NCI-H748 treated with DMSO at 0.1 percent for 48 hours (cell line): ENCODE measurements around the gene SAG.

Experiments
- DNase-seq: peaks from one replicate; lab custom pipeline; 2025; lab: John Stamatoyannopoulos, UW

Gene SAG

GRCh38 chr2:233307565-233307964 is at the start of gene SAG:
Gene SAG, plus strand, starts transcription at chr2:233307816. Its CDS starts 1,374 bp downstream, at chr2:233309190.
- DNase-seq, result no peak

DNA sequence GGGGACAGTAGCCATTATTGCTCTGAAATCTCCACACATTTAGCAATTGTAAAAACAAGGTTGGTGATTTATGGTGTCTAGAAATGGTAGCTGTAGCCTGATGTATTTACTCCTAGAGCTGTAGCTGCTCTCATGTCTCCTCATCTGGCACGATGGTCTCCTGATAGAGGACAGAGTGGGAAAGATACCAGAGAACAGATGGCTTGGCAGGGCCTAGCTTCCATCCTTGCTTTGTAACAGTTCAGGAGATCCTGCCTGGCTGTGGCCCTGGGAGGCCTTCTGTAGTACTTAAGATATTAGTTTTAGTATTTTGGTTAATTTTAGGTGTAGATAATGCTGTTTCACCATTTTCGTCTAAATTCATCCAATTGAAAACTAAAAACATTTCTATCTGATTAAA is 49.4 kb upstream of the SAG start:
- DNase-seq, result no peak

DNA sequence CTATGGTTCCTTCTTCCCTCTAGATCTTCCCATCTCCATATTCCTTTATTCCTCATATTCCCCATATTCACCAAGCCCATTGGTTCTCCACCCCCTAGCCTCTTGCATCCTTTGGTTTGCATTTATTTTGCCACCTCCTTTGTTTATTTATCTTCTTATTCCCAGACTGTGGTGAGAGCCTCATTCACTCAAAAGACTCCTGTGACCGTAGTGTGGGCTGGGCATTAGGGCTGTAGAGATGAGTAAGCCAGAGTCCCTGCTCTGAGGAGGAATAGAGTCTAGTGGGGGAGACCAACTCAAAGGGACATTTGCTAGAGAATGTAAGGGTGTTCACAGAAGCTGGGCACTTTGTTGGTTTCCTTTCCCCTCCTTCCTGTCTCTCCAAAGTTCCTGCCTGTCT is 47.9 kb upstream of the SAG start:
- DNase-seq, result no peak

GRCh38 chr2:233260661-233261060 is 47.0 kb upstream of the SAG start:
- no peak for DNase-seq

DNA sequence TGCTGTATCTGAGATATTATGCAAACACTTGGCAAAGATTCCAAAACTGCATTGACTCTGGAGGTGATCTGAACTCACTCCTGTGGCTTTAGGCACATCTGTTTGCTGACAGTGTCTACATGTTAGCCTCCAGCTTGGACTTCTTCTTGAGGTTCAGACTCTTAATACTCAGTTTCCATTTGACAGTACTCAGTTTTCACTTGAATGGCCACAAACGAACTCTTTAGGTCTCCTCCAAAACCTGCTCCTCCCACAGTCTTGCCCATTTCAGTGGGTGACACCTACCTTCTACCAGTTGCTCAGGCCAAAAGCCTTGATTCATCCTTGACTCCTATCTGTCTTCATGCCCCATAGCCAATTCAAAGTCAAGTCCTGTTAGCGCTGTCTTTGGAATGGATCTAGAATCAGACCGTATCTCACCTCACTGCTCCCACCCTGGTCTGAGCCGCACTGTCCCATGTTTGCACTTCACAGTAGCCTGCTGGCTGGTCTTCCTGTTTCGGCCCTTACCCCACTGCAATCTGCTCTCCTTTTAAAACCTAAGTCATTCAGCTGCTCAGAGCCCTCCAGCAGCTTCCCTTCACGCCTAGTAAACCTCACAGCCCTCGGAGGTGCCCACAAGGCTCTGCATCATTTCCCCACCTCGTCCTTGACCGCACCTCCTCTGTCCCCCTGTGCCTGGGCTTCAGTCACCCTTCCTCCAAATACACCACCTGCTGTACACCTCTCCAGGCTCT is 45.6 kb upstream of the SAG start:
- no peak for DNase-seq

- no peak for DNase-seq
Observed at GRCh38 chr2:233262562-233262961, 45.1 kb upstream of the SAG start.

DNA sequence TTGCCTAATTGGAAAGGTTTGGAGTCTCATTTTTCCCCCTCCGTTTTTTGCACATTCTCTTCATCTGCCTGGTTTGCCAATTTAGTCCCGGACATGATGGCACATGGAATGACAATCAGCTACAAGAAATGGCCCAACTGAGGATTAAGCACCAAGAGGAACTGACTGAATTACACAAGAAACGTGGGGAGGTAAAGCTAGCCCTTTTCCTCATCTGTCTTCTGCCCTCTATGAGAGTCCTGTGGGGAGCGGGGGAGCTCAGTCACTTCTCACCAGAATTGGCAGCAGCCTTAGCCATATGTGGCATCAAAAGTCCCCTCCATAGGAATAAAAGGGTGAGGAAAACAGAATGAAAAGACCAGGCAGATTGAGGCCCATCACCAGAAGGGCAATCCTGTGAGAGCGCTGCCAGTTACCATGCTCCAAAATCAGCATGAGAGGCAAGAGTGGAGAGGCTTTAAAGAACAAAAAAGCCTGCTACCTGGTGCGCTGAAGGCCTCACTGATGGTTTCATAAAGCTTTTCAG is 44.5 kb upstream of the SAG start:
- DNase-seq, result no peak

GRCh38 chr2:233264667-233265066 is 42.9 kb upstream of the SAG start:
- no peak for DNase-seq

GRCh38 chr2:233265899-233266431 is 41.7 kb upstream of the SAG start:
- no peak for DNase-seq

DNA sequence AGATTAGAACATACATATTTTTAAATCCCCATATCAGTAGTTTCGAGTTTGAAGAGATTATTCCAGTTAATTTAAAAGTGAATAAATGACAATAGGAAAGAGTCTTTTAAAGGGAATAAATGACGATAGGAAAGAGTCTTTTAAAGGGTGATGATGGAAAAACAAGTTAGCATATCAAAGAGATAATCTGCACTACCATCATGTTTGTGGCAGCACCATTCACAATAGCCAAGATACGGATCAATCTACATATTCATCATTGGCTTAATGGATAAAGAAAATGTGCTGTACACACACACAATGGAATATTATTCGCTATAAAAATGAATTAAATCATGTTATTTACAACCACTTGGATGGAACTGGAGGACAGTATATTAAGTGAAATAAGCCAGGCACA is 41.1 kb upstream of the SAG start:
- no peak for DNase-seq

GRCh38 chr2:233267516-233268245 is 39.9 kb upstream of the SAG start:
- DNase-seq, result no peak

GRCh38 chr2:233270366-233270765 is 37.2 kb upstream of the SAG start:
- no peak for DNase-seq

- no peak for DNase-seq
Observed at GRCh38 chr2:233270951-233271350, 36.7 kb upstream of the SAG start.

- no peak for DNase-seq
Observed at GRCh38 chr2:233271693-233272092, 35.9 kb upstream of the SAG start.

DNA sequence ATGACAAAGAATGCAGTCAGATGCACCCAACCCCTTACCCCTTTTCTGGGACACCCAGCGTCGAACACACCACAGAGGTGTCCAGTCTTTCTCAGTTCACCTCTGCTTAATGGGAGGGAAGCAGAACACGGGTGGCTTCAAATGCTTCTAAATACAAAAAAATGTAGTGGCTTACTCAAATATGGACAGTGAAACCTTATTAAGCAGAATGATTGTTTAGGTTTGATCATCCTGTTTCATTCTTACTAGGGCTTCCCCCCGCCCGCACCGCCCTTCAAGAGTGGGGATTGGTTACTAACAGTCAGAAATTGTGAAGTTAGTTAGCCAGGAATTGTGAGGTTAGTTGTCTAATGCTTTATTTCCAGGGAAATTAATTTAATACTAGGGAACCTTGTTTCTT is 34.5 kb upstream of the SAG start:
- DNase-seq, result no peak

GRCh38 chr2:233275223-233275622 is 32.4 kb upstream of the SAG start:
- no peak for DNase-seq

GRCh38 chr2:233278921-233279320 is 28.7 kb upstream of the SAG start:
- DNase-seq, result no peak

GRCh38 chr2:233280114-233280693 is 27.4 kb upstream of the SAG start:
- DNase-seq, result no peak

DNA sequence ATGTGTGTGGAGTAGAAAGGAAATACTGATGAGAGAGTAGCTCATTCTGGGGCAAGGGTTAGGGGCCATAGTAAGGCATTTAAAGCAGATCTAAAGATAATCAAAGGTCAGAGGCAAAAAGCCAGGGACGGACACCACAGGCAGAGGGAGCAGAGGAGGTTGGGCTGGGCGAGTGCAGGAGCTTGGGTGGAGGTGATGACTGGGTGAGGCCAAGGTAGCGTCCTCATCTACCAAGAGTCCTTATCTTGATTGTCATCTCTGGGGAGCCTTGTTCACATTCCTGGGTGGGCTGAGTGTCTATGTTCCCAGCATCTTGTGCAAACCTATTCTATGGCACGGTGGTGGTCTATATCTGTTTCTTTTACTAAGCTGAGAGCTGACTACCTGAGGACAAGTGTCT is 26.1 kb upstream of the SAG start:
- no peak for DNase-seq

DNA sequence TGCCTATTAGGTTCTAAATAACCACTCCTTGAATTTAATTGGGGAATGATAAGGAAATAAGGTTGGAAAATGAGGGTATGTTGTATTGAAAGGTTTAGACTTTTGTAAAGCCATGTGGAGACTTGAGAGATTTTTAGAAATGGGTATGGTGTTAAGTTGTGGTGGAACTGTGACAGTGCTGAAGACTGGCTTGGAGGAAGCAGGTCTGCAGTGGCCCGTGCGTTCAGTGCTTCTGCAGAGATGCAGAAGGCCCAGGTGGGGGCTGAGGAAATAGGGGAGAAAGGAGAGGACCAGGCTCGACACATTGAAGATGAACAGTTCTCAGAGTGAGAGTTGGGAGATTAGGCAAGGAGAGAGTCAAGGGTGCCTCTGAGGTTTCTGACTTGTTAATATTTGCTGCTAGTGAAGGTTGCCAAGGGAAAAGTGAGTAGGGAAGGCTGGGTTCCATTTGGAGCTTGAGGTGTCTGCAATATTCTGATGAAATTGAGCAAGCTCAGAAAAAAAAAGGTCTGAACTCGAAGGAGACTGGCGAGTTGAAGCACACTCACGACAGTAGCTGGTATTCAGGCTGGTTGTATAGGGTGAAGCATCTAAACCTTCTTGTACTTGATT is 25.5 kb upstream of the SAG start:
- DNase-seq, result no peak

- DNase-seq, result no peak
Observed at GRCh38 chr2:233285921-233286320, 21.7 kb upstream of the SAG start.

GRCh38 chr2:233287871-233288270 is 19.7 kb upstream of the SAG start:
- no peak for DNase-seq
